Measurements from ENCODE around the gene CCR5.
"Not testable (repeated sequence)": the region's sequence is repeated elsewhere in the genome, so short reads cannot be mapped to it uniquely, and the experiment has no call there.

The CCR5 gene

DNA sequence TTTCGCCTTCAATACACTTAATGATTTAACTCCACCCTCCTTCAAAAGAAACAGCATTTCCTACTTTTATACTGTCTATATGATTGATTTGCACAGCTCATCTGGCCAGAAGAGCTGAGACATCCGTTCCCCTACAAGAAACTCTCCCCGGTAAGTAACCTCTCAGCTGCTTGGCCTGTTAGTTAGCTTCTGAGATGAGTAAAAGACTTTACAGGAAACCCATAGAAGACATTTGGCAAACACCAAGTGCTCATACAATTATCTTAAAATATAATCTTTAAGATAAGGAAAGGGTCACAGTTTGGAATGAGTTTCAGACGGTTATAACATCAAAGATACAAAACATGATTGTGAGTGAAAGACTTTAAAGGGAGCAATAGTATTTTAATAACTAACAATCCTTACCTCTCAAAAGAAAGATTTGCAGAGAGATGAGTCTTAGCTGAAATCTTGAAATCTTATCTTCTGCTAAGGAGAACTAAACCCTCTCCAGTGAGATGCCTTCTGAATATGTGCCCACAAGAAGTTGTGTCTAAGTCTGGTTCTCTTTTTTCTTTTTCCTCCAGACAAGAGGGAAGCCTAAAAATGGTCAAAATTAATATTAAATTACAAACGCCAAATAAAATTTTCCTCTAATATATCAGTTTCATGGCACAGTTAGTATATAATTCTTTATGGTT, at the start of gene CCR5:
Gene CCR5, plus strand, starts transcription at position 108 of the 680 bp plus-strand sequence. CDS start 1,957 bp downstream, outside the sequence.
- no peak for DNase-seq

DNA sequence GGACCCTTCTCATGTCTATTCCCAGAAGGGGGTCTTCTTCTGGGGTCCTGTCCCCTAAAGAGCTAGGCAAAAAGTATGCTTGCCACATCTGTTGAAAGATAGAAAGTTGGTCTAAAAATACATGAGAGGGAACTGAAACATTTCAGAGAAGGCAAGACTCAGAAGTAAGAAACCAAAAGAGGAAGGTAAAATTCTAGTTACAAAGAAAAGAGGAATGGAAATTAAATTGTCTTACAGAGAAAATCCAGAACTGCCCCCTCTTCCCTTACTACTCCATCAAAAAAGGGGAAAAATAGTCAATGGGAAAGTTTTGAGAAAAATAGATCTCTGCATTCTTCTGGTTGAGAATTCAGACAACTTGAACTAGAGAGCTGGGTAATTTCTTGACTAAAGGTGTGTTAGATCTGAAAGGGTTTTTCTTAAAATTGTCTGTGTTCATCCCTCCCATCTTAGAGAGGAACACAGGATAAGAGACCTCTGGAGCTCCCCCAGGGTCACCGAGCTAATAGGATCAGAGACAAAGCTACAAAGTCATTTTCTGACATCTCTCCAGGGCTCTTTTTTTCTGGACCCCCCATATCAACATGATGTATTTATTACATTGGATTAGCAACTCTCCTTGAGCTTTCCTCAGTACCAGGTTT, 49.2 kb upstream of the CCR5 start:
- no peak for DNase-seq

DNA sequence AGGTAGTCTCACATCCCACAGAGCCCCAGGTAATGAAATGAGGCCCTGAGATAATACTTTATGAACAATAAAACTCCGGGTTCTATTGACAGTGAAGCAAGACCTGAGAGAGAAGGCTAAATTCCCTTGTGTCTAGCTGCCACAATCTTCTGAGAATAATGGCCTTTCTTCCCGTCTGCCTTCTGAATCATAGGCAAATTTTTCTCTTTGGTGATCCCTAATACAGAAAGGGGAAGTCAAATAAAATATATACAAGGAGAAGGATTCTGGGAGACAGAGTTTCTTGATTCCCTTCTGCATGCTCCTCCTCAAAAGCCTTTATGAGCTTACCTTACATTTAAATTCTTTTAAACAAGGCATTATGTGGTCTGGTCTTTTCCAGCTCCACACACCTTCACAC, 46.7 kb upstream of the CCR5 start:
- DNase-seq = no peak

DNA sequence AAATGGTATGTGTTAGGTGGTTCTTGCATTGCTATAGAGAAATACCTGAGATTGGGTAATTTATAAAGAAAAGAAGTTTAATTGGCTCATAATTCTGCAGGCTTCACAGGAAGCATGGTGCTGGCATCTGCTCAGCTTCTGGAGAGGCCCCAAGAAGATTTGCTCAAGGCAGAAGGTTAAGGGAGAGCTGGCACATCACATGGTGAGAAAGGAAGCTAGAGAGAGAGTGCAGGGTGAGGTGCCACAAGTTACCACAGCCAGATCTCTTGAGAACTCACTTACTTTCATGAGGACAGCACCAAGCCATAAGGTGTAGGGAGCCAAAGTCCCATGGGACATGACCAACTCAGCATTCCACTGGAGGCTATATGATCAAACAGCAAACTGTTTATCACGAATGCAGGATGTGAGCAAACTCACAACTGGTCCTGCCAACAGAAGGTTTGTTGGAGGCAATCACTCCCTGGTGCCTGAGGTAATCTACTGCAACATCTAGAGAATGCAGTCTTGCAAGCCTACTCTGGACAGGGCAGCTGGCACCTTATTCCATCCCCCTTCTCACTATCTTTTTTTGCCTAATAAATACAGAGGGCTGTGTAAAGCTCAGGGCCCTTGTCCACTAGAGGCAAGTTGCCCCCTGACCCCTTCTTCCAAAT, 45.0 kb upstream of the CCR5 start:
- DNase-seq = no peak

DNA sequence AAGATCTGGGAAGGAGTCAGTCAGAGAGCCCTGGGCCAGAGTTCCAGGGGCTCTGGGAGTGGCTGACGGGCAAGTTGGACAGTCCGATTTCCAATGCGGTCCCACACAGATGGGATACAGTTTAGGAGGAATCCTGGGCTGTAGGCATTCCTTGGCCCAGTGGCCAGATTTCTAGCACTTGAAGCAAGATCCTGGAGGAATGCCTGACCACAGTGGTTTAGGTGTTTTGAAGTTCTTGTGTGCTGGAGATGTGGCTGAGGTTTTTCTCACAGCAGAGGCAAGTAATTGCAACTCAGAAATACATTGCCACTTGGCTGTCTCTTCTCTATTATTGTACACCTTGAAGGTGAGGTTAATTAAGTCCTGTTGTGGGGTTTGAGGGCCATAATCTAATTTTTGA, 40.1 kb upstream of the CCR5 start:
- not testable (repeated sequence) for DNase-seq

DNA sequence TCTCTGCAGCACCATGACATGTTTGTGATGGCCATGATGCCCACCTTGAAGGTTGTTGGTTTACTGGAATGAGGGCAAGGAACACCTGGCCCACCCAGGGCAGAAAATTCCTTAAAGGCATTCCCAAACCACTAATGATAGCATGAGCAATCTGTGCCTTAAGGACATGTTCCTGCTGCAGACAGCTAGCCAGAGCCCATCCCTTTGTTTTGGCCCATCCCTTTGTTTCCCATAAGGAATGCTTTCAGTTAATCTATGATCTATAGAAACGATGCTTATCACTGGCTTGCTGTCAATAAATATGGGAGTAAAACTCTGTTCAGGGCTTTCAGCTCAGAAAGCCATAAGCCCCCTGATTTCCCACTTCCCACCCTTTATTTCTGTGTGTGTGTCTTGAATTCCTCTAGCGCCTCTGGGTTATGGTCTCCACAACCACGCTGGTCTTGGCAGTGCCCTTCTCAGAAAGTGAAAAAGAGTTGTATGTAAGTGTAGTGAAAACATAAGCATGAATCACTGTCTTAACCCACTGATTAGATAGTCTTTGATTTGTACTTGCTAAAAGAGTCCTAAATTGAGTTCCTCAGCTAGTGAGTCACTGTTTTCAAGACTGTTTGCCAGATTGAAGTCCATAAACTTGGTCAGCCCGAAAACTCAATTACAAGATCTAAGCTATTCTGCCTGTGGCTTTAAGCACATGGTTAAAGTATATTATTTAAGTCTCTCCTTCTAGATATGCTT, 35.8 kb upstream of the CCR5 start:
- DNase-seq = no peak

DNA sequence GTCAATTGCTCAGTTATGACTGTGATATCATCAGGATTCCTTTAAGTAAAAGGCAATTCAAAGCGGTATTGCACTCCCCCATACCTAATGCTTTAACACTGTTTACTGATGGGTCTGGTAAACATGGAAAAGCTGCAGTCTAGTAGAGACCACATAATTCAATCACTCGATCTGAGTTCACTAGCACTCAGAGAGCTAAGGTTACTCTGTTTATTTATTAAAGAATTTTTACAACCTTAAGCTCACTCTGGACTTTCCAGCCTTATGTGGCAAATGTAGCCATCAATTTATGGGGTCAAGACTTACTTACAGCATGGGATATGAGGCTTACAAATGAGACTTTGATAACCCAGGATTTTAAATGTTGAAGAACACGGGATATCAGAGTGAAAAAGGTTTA, 35.2 kb upstream of the CCR5 start:
- DNase-seq = no peak

DNA sequence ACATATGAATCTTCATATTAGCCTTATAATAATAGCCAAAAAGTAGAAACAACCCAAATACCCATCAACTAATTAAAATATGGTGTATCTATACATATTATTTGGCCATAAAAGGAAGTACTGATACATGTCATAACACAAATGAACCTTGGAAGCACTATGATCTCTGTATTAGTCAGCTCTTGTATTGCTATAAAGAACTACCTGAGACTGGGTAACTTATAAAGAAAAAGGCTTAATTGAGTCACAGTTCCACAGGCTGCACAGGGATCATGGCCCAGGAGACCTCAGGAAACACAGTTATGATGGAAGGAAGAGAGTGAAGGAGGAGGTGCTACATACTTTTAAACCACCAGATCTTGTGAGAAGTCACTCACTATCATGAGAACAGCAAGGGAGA, 32.8 kb upstream of the CCR5 start:
- DNase-seq = no peak

DNA sequence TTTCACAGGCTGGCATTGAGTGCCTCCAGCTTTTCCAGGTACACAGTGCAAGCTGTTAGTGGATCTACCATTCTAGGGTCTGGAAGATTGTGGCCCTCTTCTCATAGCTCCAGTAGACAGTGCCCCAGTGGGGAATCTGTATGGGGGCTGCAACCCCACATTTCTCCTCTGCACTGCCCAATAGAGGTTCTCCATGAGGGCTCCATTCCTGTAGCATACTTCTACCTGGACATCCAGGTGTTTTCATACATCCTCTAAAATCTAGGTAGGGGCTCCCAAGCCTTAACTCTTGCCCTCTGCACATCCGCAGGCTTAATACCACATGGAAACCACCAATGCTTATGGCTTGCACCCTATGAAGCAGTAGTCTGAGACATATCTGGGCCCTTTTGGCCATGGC, 31.9 kb upstream of the CCR5 start:
- no peak for DNase-seq

DNA sequence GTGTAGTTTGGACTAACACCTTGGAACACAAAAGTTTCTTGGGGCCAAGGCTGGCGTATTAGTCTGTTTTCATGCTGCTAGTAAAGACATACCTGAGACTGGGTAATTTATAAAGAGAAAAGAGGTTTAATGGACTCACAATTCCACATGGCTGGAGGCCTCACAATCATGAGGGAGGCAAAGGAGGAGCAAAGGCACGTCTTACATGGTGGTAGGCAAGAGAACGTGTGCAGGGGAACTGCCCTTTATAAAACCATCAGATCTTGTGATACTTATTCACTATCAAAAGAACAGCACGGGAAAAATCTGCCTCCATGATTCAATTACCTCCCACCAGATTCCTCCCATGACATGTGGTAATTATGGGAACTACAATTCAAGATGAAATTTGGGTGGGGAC, 26.3 kb upstream of the CCR5 start:
- no peak for DNase-seq

DNA sequence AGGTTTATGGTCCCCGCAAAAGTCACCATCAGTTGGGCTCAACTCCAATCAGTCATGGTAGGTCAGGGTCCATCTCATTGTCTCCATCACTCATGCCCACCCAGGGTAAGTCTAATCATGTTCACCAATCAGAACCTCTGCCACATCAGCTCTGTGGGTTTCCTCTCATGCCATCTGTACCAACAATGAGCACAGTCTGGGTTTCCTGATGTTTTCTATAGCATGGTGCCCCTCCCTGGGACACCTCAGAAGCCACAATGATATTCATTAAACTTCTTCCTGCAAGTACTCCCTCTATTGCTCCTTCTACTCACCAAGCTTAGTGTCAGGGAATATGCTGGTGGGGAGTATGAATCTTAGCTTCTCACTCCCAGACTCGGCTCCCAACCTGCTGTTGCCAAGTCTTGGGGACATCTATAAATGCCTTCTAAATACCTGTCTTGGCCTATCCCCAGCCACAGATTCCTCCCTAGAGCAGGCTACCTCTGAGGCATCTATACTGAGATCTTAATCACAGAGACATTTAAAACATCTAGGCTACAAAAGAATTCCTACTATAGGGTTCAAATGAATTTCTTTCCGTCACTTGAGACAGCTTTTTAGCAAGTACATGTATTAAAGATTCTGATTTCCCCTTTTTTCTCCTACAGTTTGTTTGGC, 21.8 kb upstream of the CCR5 start:
- no peak for DNase-seq

DNA sequence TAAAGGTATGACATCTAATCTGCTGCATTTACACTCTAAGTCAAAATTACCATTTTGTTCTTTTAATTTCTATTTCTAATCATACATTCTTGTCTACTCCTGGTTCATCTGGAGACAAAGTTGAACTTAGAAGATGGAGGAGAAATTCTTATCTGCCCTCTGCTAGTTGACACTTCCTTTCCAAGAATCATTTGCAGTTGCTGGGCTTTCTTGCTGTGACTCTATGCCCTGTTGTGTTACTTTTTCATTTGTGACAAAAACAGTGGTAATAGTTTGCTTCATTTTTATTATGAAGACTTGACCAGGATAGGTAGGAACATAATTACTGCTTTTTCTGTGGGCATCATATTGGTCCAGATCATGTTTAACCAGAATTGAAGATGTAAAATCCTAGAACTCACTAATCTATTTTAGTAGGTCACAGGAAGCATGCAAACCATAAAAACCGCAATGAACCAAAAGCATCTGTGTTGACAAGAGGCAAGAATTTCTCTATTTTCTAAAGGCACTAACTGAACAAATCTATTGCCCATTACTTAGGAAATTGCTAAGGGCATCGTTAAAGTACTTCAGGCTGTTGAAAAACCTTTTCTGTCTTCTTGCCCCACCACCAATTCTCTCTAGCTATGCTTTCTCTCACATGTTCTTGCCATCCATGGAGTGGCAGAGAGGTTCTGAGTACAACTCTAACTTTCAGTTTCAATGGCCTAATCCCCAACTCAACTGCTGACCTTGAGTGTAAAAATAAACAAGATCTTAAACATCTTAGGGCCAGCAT, 21.1 kb upstream of the CCR5 start:
- DNase-seq = no peak

DNA sequence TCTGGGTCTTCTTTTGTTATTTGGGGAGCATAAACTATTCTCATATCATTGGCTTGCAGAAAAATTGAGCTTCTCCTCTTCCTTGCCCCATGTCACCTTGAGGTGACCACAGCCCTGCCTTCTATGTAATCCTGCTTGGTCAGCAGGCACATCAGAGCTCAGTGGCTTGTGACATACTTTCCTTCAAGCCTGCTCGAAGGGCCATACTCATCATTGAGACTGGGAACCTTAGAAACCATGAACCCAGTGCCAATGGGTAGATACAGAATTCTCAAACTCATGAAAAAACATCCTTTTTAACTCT, 20.5 kb upstream of the CCR5 start:
- no peak for DNase-seq

DNA sequence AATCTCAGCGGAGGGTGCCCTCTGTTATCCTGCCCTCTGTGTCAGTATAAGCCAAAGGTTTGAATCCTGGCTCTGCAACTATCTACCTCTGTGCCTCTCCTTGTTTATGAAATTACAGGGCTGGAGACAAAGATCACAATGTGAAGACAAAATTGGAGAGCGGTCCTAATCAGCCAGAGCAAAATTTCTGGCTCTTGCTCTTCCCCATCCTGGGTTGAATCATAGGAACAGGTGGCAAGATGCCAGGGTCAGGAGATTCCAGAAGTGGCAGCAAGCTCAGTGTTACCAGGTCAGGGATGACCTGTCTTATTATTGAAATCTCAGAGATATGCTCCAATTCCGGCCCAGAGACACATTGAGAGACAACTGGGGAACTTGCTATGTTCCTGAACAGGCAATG, 19.1 kb upstream of the CCR5 start:
- no peak for DNase-seq

DNA sequence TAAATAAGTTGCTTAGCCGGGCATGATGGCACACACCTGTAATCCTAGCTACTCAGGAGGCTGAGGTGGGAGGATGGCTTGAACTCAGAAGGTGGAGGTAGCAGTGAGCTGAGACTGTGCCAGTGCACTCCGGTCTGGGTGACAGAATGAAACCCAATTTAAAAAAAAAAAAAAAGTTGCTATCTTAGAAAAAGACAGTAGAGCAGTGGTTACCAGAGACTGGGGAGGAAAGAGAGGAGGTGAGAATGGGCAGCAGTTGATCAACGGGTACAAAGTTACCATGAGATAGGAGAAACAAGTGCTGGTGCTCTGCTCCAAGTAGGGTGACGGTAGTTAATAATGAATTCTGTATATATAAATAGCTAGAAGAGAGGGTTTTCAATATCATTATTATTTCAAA, 17.7 kb upstream of the CCR5 start:
- no peak for DNase-seq

DNA sequence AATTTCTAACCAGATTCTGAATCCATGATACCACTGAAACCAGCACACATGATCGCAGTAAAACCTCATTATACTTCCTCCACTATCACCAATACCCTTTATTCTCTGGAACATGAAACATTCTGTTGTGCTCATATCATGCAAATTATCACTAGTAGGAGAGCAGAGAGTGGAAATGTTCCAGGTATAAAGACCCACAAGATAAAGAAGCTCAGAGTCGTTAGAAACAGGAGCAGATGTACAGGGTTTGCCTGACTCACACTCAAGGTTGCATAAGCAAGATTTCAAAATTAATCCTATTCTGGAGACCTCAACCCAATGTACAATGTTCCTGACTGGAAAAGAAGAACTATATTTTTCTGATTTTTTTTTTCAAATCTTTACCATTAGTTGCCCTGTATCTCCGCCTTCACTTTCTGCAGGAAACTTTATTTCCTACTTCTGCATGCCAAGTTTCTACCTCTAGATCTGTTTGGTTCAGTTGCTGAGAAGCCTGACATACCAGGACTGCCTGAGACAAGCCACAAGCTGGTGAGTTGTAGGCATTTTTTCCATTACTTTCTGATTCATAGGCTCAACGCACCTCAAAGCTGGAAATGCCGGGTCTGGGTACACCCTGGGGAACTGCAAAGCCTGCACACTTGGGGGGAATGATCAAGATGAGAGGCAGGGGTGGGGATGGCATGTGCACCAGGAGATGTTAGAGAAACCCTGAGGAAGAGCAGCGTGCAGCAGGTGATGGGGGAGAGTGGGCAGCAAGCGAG, 16.9 kb upstream of the CCR5 start, which contains the start of gene CCR2:
Gene CCR2, plus strand, starts transcription at position 465 of the 764 bp plus-strand sequence. CDS start 3,417 bp downstream, outside the sequence.
- DNase-seq = no peak

DNA sequence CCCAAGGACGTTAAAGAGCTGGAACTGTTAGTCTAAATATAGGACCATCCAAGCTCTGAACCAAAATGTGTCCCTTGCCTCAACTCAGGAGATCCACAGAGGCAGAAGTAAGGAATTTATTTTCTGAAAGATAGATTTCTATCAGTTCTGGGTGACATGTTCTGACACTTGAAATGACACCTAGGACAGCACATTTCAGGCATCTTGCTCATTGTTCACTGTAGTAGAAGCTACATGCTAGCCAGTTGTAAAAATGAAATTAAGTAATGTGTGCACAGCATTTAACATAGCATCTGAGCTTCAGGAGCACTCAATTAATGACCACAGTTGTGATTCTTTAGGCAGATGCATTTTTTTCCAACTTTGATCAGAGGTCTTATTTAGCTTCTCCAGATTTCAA, 16.3 kb upstream of the CCR5 start:
- DNase-seq = no peak

DNA sequence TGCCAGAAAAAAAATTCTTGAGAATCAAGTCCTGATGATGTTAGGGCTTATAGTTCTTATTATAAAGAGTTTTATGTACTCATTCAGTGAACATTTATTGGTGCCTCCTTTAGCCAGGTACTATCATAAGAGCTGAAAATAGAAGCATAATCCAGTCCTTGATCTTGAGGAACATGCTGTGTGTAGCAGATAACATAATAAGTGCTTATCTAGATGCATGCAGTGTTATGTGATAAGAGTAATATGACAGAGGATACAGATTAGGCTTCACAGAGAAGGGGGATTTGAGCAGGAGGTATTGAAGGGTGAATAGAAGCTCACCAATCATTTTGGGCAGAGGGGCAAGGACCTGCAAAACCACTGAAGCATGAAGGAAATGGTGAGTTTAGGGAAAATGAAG, 15.8 kb upstream of the CCR5 start:
- no peak for DNase-seq

DNA sequence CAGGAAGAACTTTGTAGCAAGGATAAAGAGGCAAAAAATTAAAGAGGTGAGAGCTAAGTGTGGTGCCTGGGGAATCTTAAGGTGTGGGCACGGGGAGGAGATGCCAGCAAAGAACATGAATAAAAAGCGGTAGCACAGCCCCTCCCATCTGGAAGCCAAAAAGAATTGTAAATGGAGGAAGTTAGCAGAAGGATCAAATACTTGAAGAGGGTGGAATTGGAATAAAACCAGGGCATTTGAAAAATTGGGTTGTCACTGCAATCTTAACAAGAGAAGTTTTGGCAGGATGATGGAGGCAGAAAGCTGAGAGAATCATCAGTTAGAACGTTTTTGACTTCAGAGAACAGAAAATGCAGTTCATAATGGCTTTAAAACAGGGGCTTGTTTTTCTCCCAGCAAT, 14.5 kb upstream of the CCR5 start:
- no peak for DNase-seq

DNA sequence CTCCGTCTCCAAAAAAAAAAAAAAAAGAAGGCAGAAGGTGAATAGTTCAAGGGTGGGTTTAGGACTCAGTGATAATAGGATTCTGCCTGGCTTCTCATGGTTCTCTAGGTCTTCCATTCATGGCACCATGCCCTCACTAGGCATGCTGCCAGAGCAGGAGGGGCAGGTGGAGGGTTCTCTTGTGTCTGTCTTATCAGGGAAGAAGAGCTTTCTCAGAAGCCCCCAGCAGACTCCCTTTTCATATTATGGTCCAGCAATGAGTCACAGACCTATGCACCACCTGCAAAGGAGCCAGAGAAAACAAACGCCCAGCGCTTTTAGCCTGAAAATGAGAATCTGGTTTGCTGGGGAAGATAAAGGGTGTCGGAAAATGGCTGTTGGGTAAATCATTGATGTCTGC, 13.8 kb upstream of the CCR5 start:
- DNase-seq = no peak

DNA sequence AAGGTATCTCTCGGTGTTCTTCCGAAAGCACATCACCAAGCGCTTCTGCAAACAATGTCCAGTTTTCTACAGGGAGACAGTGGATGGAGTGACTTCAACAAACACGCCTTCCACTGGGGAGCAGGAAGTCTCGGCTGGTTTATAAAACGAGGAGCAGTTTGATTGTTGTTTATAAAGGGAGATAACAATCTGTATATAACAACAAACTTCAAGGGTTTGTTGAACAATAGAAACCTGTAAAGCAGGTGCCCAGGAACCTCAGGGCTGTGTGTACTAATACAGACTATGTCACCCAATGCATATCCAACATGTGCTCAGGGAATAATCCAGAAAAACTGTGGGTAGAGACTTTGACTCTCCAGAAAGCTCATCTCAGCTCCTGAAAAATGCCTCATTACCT, 12.3 kb upstream of the CCR5 start:
- DNase-seq = no peak

Data from 8988T (cell line).